H9 (cell line): ENCODE data around the gene FXYD3. TPM values are rescaled to one million over a fixed set of nuclear protein-coding genes. Genes with fewer than 3 reads are reported as not detected.

ENCODE experiments used
- DNase-seq: peaks from one replicate; pipeline ENCODE4 v3.0.0-alpha.2; 2017
- H2AFZ ChIP-seq: one replicate; pipeline ENCODE4 v1.6.1; 2013; ENCODE audit warnings: mild to moderate bottlenecking, low read length, control low read depth, moderate library complexity
- H2AK5ac ChIP-seq: 2 replicates; pipeline ENCODE4 v1.6.1; 2013; ENCODE audit warnings: low read length, control low read depth, mixed read lengths; ENCODE audit not compliant: insufficient read length
- H2BK120ac ChIP-seq: one replicate; pipeline ENCODE4 v1.6.1; 2013; ENCODE audit warnings: low read depth, mild to moderate bottlenecking, low read length, control low read depth, inconsistent platforms; ENCODE audit not compliant: poor library complexity, severe bottlenecking
- H2BK12ac ChIP-seq: 2 replicates; pipeline ENCODE4 v1.6.1; 2013; ENCODE audit warnings: low read length, control low read depth, mixed read lengths, low read depth; ENCODE audit not compliant: insufficient read length
- H2BK15ac ChIP-seq: 2 replicates; pipeline ENCODE4 v1.6.1; 2013; ENCODE audit warnings: low read depth, low read length, control low read depth
- H2BK20ac ChIP-seq: one replicate; pipeline ENCODE4 v1.6.1; 2013; ENCODE audit warnings: low read depth, mild to moderate bottlenecking, low read length, control low read depth, inconsistent platforms; ENCODE audit not compliant: poor library complexity, severe bottlenecking
- H2BK5ac ChIP-seq: 2 replicates; pipeline ENCODE4 v1.6.1; 2013; ENCODE audit warnings: low read length, control low read depth, mixed read lengths; ENCODE audit not compliant: insufficient read length
- H3K14ac ChIP-seq: 2 replicates; pipeline ENCODE4 v1.6.1; 2013; ENCODE audit warnings: low read length, control low read depth; ENCODE audit not compliant: insufficient read depth
- H3K18ac ChIP-seq: 2 replicates; pipeline ENCODE4 v1.6.1; 2013; ENCODE audit warnings: low read depth, mild to moderate bottlenecking, mixed read lengths, low read length, control low read depth; ENCODE audit not compliant: insufficient read length
- H3K23ac ChIP-seq: 2 replicates; pipeline ENCODE4 v1.6.1; 2013; ENCODE audit warnings: low read length, control low read depth, mixed read lengths, low read depth; ENCODE audit not compliant: insufficient read length
- H3K23me2 ChIP-seq: 2 replicates; pipeline ENCODE4 v1.6.1; 2013; ENCODE audit warnings: low read depth, mild to moderate bottlenecking, mixed read lengths, low read length, control low read depth; ENCODE audit not compliant: insufficient read length, poor library complexity, severe bottlenecking
- H3K27ac ChIP-seq: 2 replicates; pipeline ENCODE4 v1.5.1; 2013; ENCODE audit warnings: low read length, control low read depth, mixed read lengths, low read depth; ENCODE audit not compliant: insufficient read length
- H3K27me3 ChIP-seq: 2 replicates; pipeline ENCODE4 v1.6.1; 2013; ENCODE audit warnings: low read length, control low read depth, inconsistent platforms; ENCODE audit not compliant: insufficient read depth
- H3K4ac ChIP-seq: 2 replicates; pipeline ENCODE4 v1.6.1; 2013; ENCODE audit warnings: low read depth, mild to moderate bottlenecking, control low read depth, inconsistent platforms, low read length, moderate library complexity
- H3K4me1 ChIP-seq: 2 replicates; pipeline ENCODE4 v1.6.1; 2013; ENCODE audit warnings: low read length, control low read depth, inconsistent platforms; ENCODE audit not compliant: insufficient read depth
- H3K4me2 ChIP-seq: 2 replicates; pipeline ENCODE4 v1.6.1; 2013; ENCODE audit warnings: low read length, control low read depth, mixed read lengths; ENCODE audit not compliant: insufficient read length, insufficient read depth
- H3K56ac ChIP-seq: 2 replicates; pipeline ENCODE4 v1.6.1; 2013; ENCODE audit warnings: low read depth, mild to moderate bottlenecking, mixed read lengths, low read length, control low read depth; ENCODE audit not compliant: insufficient read length
- H3K79me1 ChIP-seq: 2 replicates; pipeline ENCODE4 v1.6.1; 2013; ENCODE audit warnings: low read depth, mild to moderate bottlenecking, moderate library complexity, low read length, control low read depth, inconsistent platforms; ENCODE audit not compliant: insufficient read depth, poor library complexity, severe bottlenecking
- H3K79me2 ChIP-seq: 2 replicates; pipeline ENCODE4 v1.6.1; 2013; ENCODE audit warnings: low read length, control low read depth, inconsistent platforms; ENCODE audit not compliant: insufficient read depth
- H3K9ac ChIP-seq: 2 replicates; pipeline ENCODE4 v1.6.1; 2013; ENCODE audit warnings: low read length, control low read depth, mixed read lengths; ENCODE audit not compliant: insufficient read length; ENCODE audit errors: extremely low read depth
- H3K9me3 ChIP-seq: one replicate; pipeline ENCODE4 v1.6.1; 2013; ENCODE audit warnings: low read depth, low read length, inconsistent platforms; ENCODE audit not compliant: control insufficient read depth
- H3T11ph ChIP-seq: one replicate; pipeline ENCODE4 v1.6.1; 2013; ENCODE audit warnings: mild to moderate bottlenecking, low read length, control low read depth, inconsistent platforms
- H4K20me1 ChIP-seq: one replicate; pipeline ENCODE4 v1.6.1; 2013; ENCODE audit not compliant: control insufficient read depth, insufficient read length, insufficient read depth
- H4K5ac ChIP-seq: 2 replicates; pipeline ENCODE4 v1.6.1; 2013; ENCODE audit warnings: low read depth, mild to moderate bottlenecking, mixed read lengths, low read length, control low read depth; ENCODE audit not compliant: insufficient read length
- H4K8ac ChIP-seq: replicated peaks from 2 replicates; pipeline ENCODE4 v1.6.1; 2013; ENCODE audit warnings: low read length, control low read depth, mixed read lengths, low read depth; ENCODE audit not compliant: insufficient read length
- H4K91ac ChIP-seq: 2 replicates; pipeline ENCODE4 v1.6.1; 2013; ENCODE audit warnings: low read depth, mild to moderate bottlenecking, moderate library complexity, mixed read lengths, low read length, control low read depth; ENCODE audit not compliant: insufficient read length
- H3K27ac Mint-ChIP-seq, 3 experiments: 2 replicates in 2 of 3; 3 replicates in 1 of 3; pipeline ENCODE4 v1.8.0; 2020 to 2021; ENCODE audit warnings: mixed read lengths in 3 of 3, mild to moderate bottlenecking in 1 of 3, moderate library complexity in 1 of 3
- H3K27me3 Mint-ChIP-seq: 2 replicates; pipeline ENCODE4 v1.8.0; 2021; ENCODE audit warnings: low read depth, mild to moderate bottlenecking, moderate library complexity, mixed read lengths
- H3K36me3 Mint-ChIP-seq, 3 experiments: 2 replicates in 2 of 3; 3 replicates in 1 of 3; pipeline ENCODE4 v1.8.0; 2020 to 2021; ENCODE audit warnings: low read depth in 3 of 3, mixed read lengths in 3 of 3; ENCODE audit not compliant: insufficient read depth in 1 of 3
- H3K4me1 Mint-ChIP-seq, 2 experiments: 2 replicates each; pipeline ENCODE4 v1.8.0; 2020; ENCODE audit warnings: mixed read lengths in 2 of 2
- H3K4me3 Mint-ChIP-seq, 2 experiments: 2 replicates in 1 of 2; 3 replicates in 1 of 2; pipeline ENCODE4 v1.8.0; 2020 to 2021; ENCODE audit warnings: mild to moderate bottlenecking in 2 of 2, mixed read lengths in 2 of 2, moderate library complexity in 1 of 2
- H3K9me3 Mint-ChIP-seq, 2 experiments: 2 replicates in 1 of 2; 3 replicates in 1 of 2; pipeline ENCODE4 v1.8.0; 2020; ENCODE audit warnings: mild to moderate bottlenecking in 2 of 2, mixed read lengths in 2 of 2, moderate library complexity in 1 of 2
- CTCF ChIP-seq: fragments of 200-600 bp; sonication (generic); conservative IDR thresholded peaks from 3 replicates; pipeline ENCODE4 v1.8.0; 2021; ENCODE audit warnings: antibody characterized with exemption, mild to moderate bottlenecking
- WGBS: extraction: QIAGEN DNeasy Blood & Tissue Kit; methylation state at CpG from one replicate; pipeline ENCODE4 v1.1.7; 2013; ENCODE audit warnings: missing lambda C conversion rate, low lambda C conversion rate, mixed read lengths; ENCODE audit not compliant: insufficient read length; ENCODE audit errors: extremely low coverage; 5-methylcytosine and 5-hydroxymethylcytosine counted together
- total RNA-seq: library from RNA; stranded (reverse); gene quantifications from 2 replicates; pipeline ENCODE4 v1.2.1, GENCODE V29; 2021

Gene FXYD3
- total RNA-seq, 1 experiment from 2014 or later, result 1.5 TPM

- no peak overlapping the region for H2BK12ac ChIP-seq
- H3K4me1 ChIP-seq, result no peaks in the 10 kb centered on the region
- no peak overlapping the region for H3K23ac ChIP-seq
- Mint-ChIP-seq H3K27me3 (peaks cover 10% of the 10 kb centered on the region), H3K4me3 (peak overlapping the region; percentile 62 to 74), H3K36me3 (no peaks in the 10 kb centered on the region; a peak in 1 of 7 replicates), H3K27ac (peak overlapping the region in 1 of 3 experiments; percentile 77; a peak in 2 of 7 replicates), H3K9me3 (no peaks in the 10 kb centered on the region), H3K4me1 (peaks cover 37 to 56% of the 10 kb centered on the region in 2 experiments)
- H2BK20ac ChIP-seq, result no peak overlapping the region
- H3K56ac ChIP-seq, result no peak overlapping the region
- no peak overlapping the region for H3K27ac ChIP-seq
- H4K20me1 ChIP-seq, result no peaks in the 10 kb centered on the region
- no peak overlapping the region for H3T11ph ChIP-seq
- H3K9me3 ChIP-seq, result no peaks in the 10 kb centered on the region
- no peak overlapping the region for H2BK15ac ChIP-seq
- no peak overlapping the region for H3K4ac ChIP-seq
- H3K79me2 ChIP-seq, result no peaks in the 10 kb centered on the region
- no peak overlapping the region for H2BK120ac ChIP-seq
- H2AK5ac ChIP-seq, result no peak overlapping the region
- no peak overlapping the region for H4K5ac ChIP-seq
- H3K23me2 ChIP-seq, result no peaks in the 10 kb centered on the region
- no CpG with 5 or more reads among the region's 23 CpGs for WGBS
- H4K91ac ChIP-seq, result no peak overlapping the region
- H3K14ac ChIP-seq, result no peak overlapping the region
- peak; percentile 87 for DNase-seq
- no peaks in the 10 kb centered on the region for H3K79me1 ChIP-seq
- no peak overlapping the region for H3K9ac ChIP-seq
- peak overlapping the region; percentile 25 for H3K4me2 ChIP-seq
- TF ChIP-seq CTCF, result peak; percentile 100
- no peak overlapping the region for H4K8ac ChIP-seq
- no peak overlapping the region for H2AFZ ChIP-seq
- no peak overlapping the region for H2BK5ac ChIP-seq
- H3K18ac ChIP-seq, result no peak overlapping the region
- H3K27me3 ChIP-seq, result no peaks in the 10 kb centered on the region
These were observed 1.1 kb upstream of the FXYD3 start for GRCh38 chr19:35114353-35115176.
